Muscle layer of colon (tissue), 2 donors: ENCODE measurements around the gene RPL31.

ENCODE experiments used
- H3K27ac ChIP-seq: one replicate; pipeline ENCODE4 v1.7.0; 2013; ENCODE audit warnings: low read depth, mild to moderate bottlenecking, low read length, moderate library complexity
- H3K27me3 ChIP-seq, 2 donors: one replicate each; pipeline ENCODE4 v1.7.0; 2013; ENCODE audit warnings: low read length in 2 of 2, mild to moderate bottlenecking in 2 of 2; ENCODE audit not compliant: insufficient read depth in 2 of 2, control insufficient read depth in 1 of 2
- H3K36me3 ChIP-seq: one replicate; pipeline ENCODE4 v1.7.0; 2013; ENCODE audit warnings: mild to moderate bottlenecking, low read length; ENCODE audit not compliant: insufficient read depth
- H3K4me1 ChIP-seq: one replicate; pipeline ENCODE4 v1.7.0; 2013; ENCODE audit warnings: mild to moderate bottlenecking, low read length; ENCODE audit not compliant: insufficient read depth
- H3K4me3 ChIP-seq, 2 donors: one replicate each; pipeline ENCODE4 v1.7.0; 2013; ENCODE audit warnings: low read length in 2 of 2, low read depth in 1 of 2, mild to moderate bottlenecking in 1 of 2, moderate library complexity in 1 of 2
- H3K9ac ChIP-seq: one replicate; pipeline ENCODE4 v1.7.0; 2013; ENCODE audit warnings: low read length
- H3K9me3 ChIP-seq: one replicate; pipeline ENCODE4 v1.7.0; 2013; ENCODE audit warnings: mild to moderate bottlenecking, low read length
- donor health status: abdominal sarcoma.
- donor health status: Adenocarcinoma of cecum.

RPL31 gene

GRCh38 chr2:100976645-100977391 lies 25.3 kb upstream of the RPL31 start:
- no peaks in the 10 kb centered on the region for H3K36me3 ChIP-seq
- no peak overlapping the region for H3K9ac ChIP-seq
- no peaks in the 10 kb centered on the region for H3K27me3 ChIP-seq
- H3K4me3 ChIP-seq: no peak overlapping the region
- H3K4me1 ChIP-seq: peaks cover 20% of the 10 kb centered on the region
- H3K27ac ChIP-seq: peak overlapping the region; percentile 55
- H3K9me3 ChIP-seq: no peaks in the 10 kb centered on the region

- H3K36me3 ChIP-seq: peaks cover 1% of the 10 kb centered on the region
- H3K4me1 ChIP-seq: peaks cover 20% of the 10 kb centered on the region
- H3K27ac ChIP-seq: peak overlapping the region; percentile 55
- no peaks in the 10 kb centered on the region for H3K9me3 ChIP-seq
- H3K27me3 ChIP-seq: no peaks in the 10 kb centered on the region
- no peak overlapping the region for H3K9ac ChIP-seq
- H3K4me3 ChIP-seq: no peak overlapping the region
These were observed 24.6 kb upstream of the RPL31 start for GRCh38 chr2:100977511-100977910.

- Histone ChIP-seq H3K36me3 (peaks cover 4% of the 10 kb centered on the region), H3K4me1 (peaks cover 20% of the 10 kb centered on the region), H3K27me3 (no peaks in the 10 kb centered on the region), H3K9ac (no peak overlapping the region), H3K4me3 (no peak overlapping the region), H3K27ac (no peak overlapping the region), H3K9me3 (no peaks in the 10 kb centered on the region)
These were observed 23.4 kb upstream of the RPL31 start for GRCh38 chr2:100978582-100979191.

GRCh38 chr2:100980046-100980445 lies 22.0 kb upstream of the RPL31 start:
- H3K9me3 ChIP-seq: no peaks in the 10 kb centered on the region
- no peak overlapping the region for H3K27ac ChIP-seq
- no peaks in the 10 kb centered on the region for H3K27me3 ChIP-seq
- H3K36me3 ChIP-seq: peaks cover 4% of the 10 kb centered on the region
- H3K9ac ChIP-seq: no peak overlapping the region
- peaks cover 20% of the 10 kb centered on the region for H3K4me1 ChIP-seq
- H3K4me3 ChIP-seq: no peak overlapping the region

- no peak overlapping the region for H3K27ac ChIP-seq
- peaks cover 19% of the 10 kb centered on the region for H3K4me1 ChIP-seq
- H3K4me3 ChIP-seq: no peak overlapping the region
- no peaks in the 10 kb centered on the region for H3K9me3 ChIP-seq
- H3K36me3 ChIP-seq: peaks cover 4% of the 10 kb centered on the region
- H3K9ac ChIP-seq: no peak overlapping the region
- no peaks in the 10 kb centered on the region for H3K27me3 ChIP-seq
These were observed 21.1 kb upstream of the RPL31 start for GRCh38 chr2:100981011-100981410.

GRCh38 chr2:100982431-100982861 lies 19.6 kb upstream of the RPL31 start:
- Histone ChIP-seq H3K9me3 (no peaks in the 10 kb centered on the region), H3K36me3 (peaks cover 4% of the 10 kb centered on the region), H3K27me3 (no peaks in the 10 kb centered on the region), H3K27ac (no peak overlapping the region), H3K9ac (no peak overlapping the region), H3K4me3 (no peak overlapping the region), H3K4me1 (peaks cover 5% of the 10 kb centered on the region)

- Histone ChIP-seq H3K36me3 (peaks cover 8% of the 10 kb centered on the region), H3K4me1 (no peaks in the 10 kb centered on the region), H3K27me3 (no peaks in the 10 kb centered on the region), H3K27ac (no peak overlapping the region), H3K9ac (no peak overlapping the region), H3K9me3 (no peaks in the 10 kb centered on the region), H3K4me3 (no peak overlapping the region)
These were observed 18.9 kb upstream of the RPL31 start for GRCh38 chr2:100983201-100983600.

- Histone ChIP-seq H3K9me3 (no peaks in the 10 kb centered on the region), H3K27ac (no peak overlapping the region), H3K9ac (no peak overlapping the region), H3K27me3 (no peaks in the 10 kb centered on the region), H3K36me3 (peaks cover 10% of the 10 kb centered on the region), H3K4me3 (no peak overlapping the region), H3K4me1 (no peaks in the 10 kb centered on the region)
These were observed 18.3 kb upstream of the RPL31 start for GRCh38 chr2:100983684-100984310.

- Histone ChIP-seq H3K36me3 (peaks cover 10% of the 10 kb centered on the region), H3K9me3 (no peaks in the 10 kb centered on the region), H3K27ac (no peak overlapping the region), H3K9ac (no peak overlapping the region), H3K4me3 (no peak overlapping the region), H3K27me3 (no peaks in the 10 kb centered on the region), H3K4me1 (no peaks in the 10 kb centered on the region)
These were observed 17.2 kb upstream of the RPL31 start for GRCh38 chr2:100984892-100985307.

- no peaks in the 10 kb centered on the region for H3K27me3 ChIP-seq
- peaks cover 10% of the 10 kb centered on the region for H3K36me3 ChIP-seq
- H3K9me3 ChIP-seq: no peaks in the 10 kb centered on the region
- H3K9ac ChIP-seq: no peak overlapping the region
- no peaks in the 10 kb centered on the region for H3K4me1 ChIP-seq
- no peak overlapping the region for H3K27ac ChIP-seq
- H3K4me3 ChIP-seq: no peak overlapping the region
These were observed 15.9 kb upstream of the RPL31 start for GRCh38 chr2:100986157-100986556.

GRCh38 chr2:100987536-100987935 lies 14.6 kb upstream of the RPL31 start:
- Histone ChIP-seq H3K4me3 (no peak overlapping the region), H3K4me1 (no peaks in the 10 kb centered on the region), H3K9ac (no peak overlapping the region), H3K27me3 (no peaks in the 10 kb centered on the region), H3K36me3 (peaks cover 9% of the 10 kb centered on the region), H3K27ac (no peak overlapping the region), H3K9me3 (no peaks in the 10 kb centered on the region)
